Uterus (tissue), 2 donors: ENCODE data around the gene ARHGEF10L.

Experiments used
- CTCF ChIP-seq, 4 experiments: fragments of 200-600 bp in 2 of 4; fragments of 450-650 bp in 2 of 4; sonication (generic) in 2 of 4; IDR thresholded peaks; one replicate each; pipeline ENCODE4 v1.5.1; 2016 to 2019; ENCODE audit warnings: antibody characterized with exemption in 4 of 4, mild to moderate bottlenecking in 2 of 4, moderate library complexity in 1 of 4
- POLR2A ChIP-seq, 2 donors: fragments of 450-650 bp; IDR thresholded peaks; one replicate each; pipeline ENCODE4 v1.6.1; 2016; ENCODE audit warnings: antibody characterized with exemption in 2 of 2, mild to moderate bottlenecking in 1 of 2, moderate library complexity in 1 of 2

GRCh38 chr1:17540255-17541001 lies 930 bp downstream of the ARHGEF10L start:
- TF ChIP-seq CTCF (IDR thresholded peaks at IDR 0.05) (no peak), POLR2A (IDR thresholded peaks at IDR 0.05) (no peak)
